GM10266 (cell line): ENCODE measurements around the gene SCN1B.
"Not testable (repeated sequence)": the region's sequence is repeated elsewhere in the genome, so short reads cannot be mapped to it uniquely, and the experiment has no call there.

Source experiments
- DNase-seq: peaks from one replicate; pipeline ENCODE4 v3.0.0; 2012; ENCODE audit errors: extremely low spot score
- CTCF ChIP-seq: IDR thresholded peaks from 2 replicates; pipeline ENCODE4 v1.5.1; 2012; ENCODE audit warnings: mild to moderate bottlenecking, low read depth; ENCODE audit not compliant: control insufficient read depth, insufficient read depth; ENCODE audit errors: missing control alignments

The SCN1B gene

GRCh38 chr19:35023428-35023827, 6.8 kb upstream of the SCN1B start:
- no peak for DNase-seq
- no peak for TF ChIP-seq CTCF

GRCh38 chr19:35024095-35024494, 6.2 kb upstream of the SCN1B start:
- no peak for TF ChIP-seq CTCF
- DNase-seq: no peak

- no peak for DNase-seq
- no peak for TF ChIP-seq CTCF
Observed at GRCh38 chr19:35025969-35026368, 4.3 kb upstream of the SCN1B start.

GRCh38 chr19:35026418-35026817, 3.9 kb upstream of the SCN1B start:
- TF ChIP-seq CTCF: no peak

GRCh38 chr19:35027009-35027408, 3.3 kb upstream of the SCN1B start:
- TF ChIP-seq CTCF: no peak

More at GRCh38 chr19:35026418-35026817, 3.9 kb upstream of the SCN1B start:
- DNase-seq: no peak

DNA sequence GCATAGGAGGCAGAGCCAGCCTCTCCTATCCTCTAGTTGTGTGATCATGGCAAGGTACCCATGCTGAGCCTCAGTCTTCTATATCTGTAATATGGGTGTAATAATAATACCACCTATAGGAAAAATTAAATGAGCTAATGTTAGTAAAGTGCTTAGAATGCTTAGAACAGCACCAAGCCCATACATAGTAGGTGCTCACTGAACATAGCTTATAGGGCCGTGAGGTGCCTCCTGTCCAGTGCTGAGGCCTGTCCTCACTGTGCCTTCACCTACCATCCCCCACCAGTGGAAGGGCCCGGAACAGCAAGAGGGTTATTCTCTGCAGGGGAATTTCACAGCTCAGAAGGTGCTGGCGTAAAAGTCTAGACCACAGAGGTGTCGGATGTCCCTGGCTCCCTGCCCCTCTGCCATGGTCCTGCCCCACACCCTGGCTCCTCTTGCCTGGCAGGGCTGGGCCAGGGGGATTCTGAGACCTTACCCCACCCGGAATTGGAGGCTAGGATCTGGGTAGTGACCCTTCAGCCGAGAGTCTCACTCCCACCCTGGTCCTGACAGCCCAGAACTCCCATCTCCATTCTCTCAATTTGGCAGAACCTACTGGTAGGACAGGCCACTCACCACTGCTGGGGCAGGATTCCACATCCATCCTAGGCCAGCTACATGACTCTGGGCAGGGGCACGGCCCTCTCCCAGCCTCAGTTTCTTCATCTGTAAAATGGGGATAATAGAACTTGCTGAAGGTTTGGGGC, 2.2 kb upstream of the SCN1B start:
- no peak for DNase-seq
- TF ChIP-seq CTCF: no peak

More at GRCh38 chr19:35027009-35027408, 3.3 kb upstream of the SCN1B start:
- DNase-seq: no peak

DNA sequence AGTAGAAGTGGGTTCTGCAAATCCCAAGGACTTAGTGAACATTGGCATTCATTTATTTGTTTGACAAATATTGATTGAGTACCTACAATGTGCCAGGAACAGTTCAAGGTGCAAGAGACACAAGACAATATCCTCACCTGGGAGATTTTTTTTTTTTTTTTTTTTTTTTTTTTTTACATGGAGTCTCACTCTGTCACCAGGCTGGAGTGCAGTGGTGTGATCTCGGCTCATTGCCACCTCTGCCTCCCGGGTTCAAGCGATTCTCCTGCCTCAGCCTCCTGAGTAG, 1.7 kb upstream of the SCN1B start:
- not testable (repeated sequence) for DNase-seq

DNA sequence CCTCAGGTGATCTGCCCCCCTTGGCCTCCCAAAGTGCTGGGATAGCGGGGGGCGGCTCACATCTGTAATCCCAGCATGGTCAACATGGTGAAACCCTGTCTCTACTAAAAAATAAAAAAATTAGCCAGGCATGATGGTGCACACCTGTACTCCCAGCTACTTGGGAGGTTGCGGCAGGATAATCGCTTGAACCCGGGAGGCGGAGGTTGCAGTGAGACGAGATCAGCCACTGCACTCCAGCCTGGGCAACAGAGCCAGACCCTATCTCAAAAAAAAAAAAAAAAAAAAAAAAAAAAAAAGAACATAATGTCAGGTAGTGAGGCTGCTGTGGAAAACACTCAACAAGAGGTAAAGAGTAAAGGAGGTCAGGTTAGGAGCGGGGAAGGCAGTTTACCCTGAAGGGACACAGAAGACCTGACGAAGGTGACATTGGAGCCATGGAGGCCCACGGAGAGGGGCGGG, 964 bp upstream of the SCN1B start:
- not testable (repeated sequence) for DNase-seq
